ENCODE data around the gene KAT2B.

- TF ChIP-seq, protein P1, sequence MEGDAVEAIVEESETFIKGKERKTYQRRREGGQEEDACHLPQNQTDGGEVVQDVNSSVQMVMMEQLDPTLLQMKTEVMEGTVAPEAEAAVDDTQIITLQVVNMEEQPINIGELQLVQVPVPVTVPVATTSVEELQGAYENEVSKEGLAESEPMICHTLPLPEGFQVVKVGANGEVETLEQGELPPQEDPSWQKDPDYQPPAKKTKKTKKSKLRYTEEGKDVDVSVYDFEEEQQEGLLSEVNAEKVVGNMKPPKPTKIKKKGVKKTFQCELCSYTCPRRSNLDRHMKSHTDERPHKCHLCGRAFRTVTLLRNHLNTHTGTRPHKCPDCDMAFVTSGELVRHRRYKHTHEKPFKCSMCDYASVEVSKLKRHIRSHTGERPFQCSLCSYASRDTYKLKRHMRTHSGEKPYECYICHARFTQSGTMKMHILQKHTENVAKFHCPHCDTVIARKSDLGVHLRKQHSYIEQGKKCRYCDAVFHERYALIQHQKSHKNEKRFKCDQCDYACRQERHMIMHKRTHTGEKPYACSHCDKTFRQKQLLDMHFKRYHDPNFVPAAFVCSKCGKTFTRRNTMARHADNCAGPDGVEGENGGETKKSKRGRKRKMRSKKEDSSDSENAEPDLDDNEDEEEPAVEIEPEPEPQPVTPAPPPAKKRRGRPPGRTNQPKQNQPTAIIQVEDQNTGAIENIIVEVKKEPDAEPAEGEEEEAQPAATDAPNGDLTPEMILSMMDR (conservative IDR thresholded peaks at IDR 0.05): no peak
- no peak for TF ChIP-seq EZH2 (IDR thresholded peaks at IDR 0.05; ENCODE audit: low read depth)
Observed at GRCh38 chr3:20111836-20112235, 71.6 kb downstream of the KAT2B start.

Measured in PC-9 (cell line).